Astrocyte of the cerebellum (primary cell): ENCODE results near the gene PMFBP1.

ENCODE experiments used
- DNase-seq: peaks from one replicate; pipeline ENCODE4 v3.0.0-alpha.2; 2011; ENCODE audit warnings: low read depth
- H3K4me3 ChIP-seq: 2 replicates; pipeline ENCODE4 v1.5.1; 2011; ENCODE audit warnings: mild to moderate bottlenecking, low read depth, low read length, moderate library complexity
- CTCF ChIP-seq: IDR thresholded peaks from 2 replicates; pipeline ENCODE4 v1.5.1; 2012; ENCODE audit warnings: low read length, low read depth, moderate library complexity, mild to moderate bottlenecking; ENCODE audit errors: missing control alignments
- in situ Hi-C: cut with HindIII; loops from 2 replicates; pipeline ENCODE4 v1.10.0; 2017; ENCODE audit warnings: low sequenced_read_pairs

PMFBP1 gene

DNA sequence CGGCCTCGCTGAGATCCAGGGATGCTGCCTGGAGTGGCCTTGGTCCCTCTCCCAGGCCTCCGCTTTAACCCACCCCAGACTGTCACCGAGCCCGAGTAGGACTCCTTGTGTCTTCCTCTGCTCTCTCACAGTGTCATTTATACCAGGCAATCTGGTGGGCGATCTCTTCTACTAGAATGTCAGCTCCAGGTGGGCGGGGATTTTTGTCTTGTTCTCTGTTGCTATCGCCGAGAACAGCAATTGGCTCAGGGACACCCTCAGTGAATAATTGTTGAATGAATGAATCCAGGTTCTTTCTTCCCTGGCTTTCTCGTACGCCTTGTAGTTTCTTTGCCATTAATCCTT lies 77.7 kb downstream of the PMFBP1 start:
- no peak for TF ChIP-seq CTCF
- no peak for DNase-seq
- H3K4me3 ChIP-seq, result peak overlapping the region; percentile 95
- in situ Hi-C loops, result no loop called here

GRCh38 chr16:72093448-72094265 lies 78.3 kb downstream of the PMFBP1 start, which contains the start of the genes DHX38 and TXNL4B:
TSS of gene DHX38 (plus strand) at chr16:72093847. CDS start at chr16:72096158, 2,311 bp downstream.
TSS of gene TXNL4B (minus strand) at chr16:72093620. CDS start at chr16:72090749, 2,871 bp downstream.
- peak within 1 kb of the TSS; percentile 95 for H3K4me3 ChIP-seq
- peak; percentile 98 for DNase-seq
- in situ Hi-C loops, result no loop called here
- no peak for TF ChIP-seq CTCF

- in situ Hi-C loops, result no loop called here
- TF ChIP-seq CTCF, result no peak
- peak; percentile 35 for DNase-seq
- H3K4me3 ChIP-seq, result peak overlapping the region; percentile 95
These were observed 79.0 kb downstream of the PMFBP1 start for GRCh38 chr16:72092832-72093447.

GRCh38 chr16:72091217-72091616 lies 80.7 kb downstream of the PMFBP1 start:
- no peak for TF ChIP-seq CTCF
- in situ Hi-C loops, result no loop called here
- no peak for DNase-seq
- no peak overlapping the region for H3K4me3 ChIP-seq

GRCh38 chr16:72085002-72085401 lies 87.0 kb downstream of the PMFBP1 start:
- in situ Hi-C loops, result no loop called here
- no peak for DNase-seq
- no peak for TF ChIP-seq CTCF
- no peak overlapping the region for H3K4me3 ChIP-seq

- in situ Hi-C loops, result no loop called here
- TF ChIP-seq CTCF, result no peak
- no peak for DNase-seq
- H3K4me3 ChIP-seq, result no peak overlapping the region
These were observed 87.5 kb downstream of the PMFBP1 start for GRCh38 chr16:72084445-72084844.
